ENCODE measurements around the gene ZSWIM4.
"Not testable (repeated sequence)": the region's sequence is repeated elsewhere in the genome, so short reads cannot be mapped to it uniquely, and the experiment has no call there.

ZSWIM4 gene

GRCh38 chr19:13765395-13766094 lies 29.7 kb upstream of the ZSWIM4 start:
- Mint-ChIP-seq H3K36me3 (ENCODE audit: low read depth) (peaks cover 13% of the 10 kb centered on the region), H3K4me1 (peaks cover 14% of the 10 kb centered on the region), H3K27me3 (no peaks in the 10 kb centered on the region), H3K4me3 (peak overlapping the region; percentile 81), H3K9me3 (no peaks in the 10 kb centered on the region), H3K27ac (peak overlapping the region; percentile 81)
- ATAC-seq (no peak), DNase-seq (no peak)

GRCh38 chr19:13766095-13766481 lies 29.2 kb upstream of the ZSWIM4 start:
- H3K27me3 Mint-ChIP-seq: no peaks in the 10 kb centered on the region
- no peak for DNase-seq
- H3K4me1 Mint-ChIP-seq: peaks cover 14% of the 10 kb centered on the region
- no peak overlapping the region for H3K27ac Mint-ChIP-seq
- no peaks in the 10 kb centered on the region for H3K9me3 Mint-ChIP-seq
- H3K4me3 Mint-ChIP-seq: peak overlapping the region; percentile 81
- H3K36me3 Mint-ChIP-seq (ENCODE audit: low read depth): peaks cover 13% of the 10 kb centered on the region
- ATAC-seq: no peak

- Mint-ChIP-seq H3K4me3 (no peak overlapping the region), H3K9me3 (no peaks in the 10 kb centered on the region), H3K27me3 (no peaks in the 10 kb centered on the region), H3K27ac (no peak overlapping the region), H3K4me1 (peaks cover 14% of the 10 kb centered on the region), H3K36me3 (ENCODE audit: low read depth) (peaks cover 12% of the 10 kb centered on the region)
- ATAC-seq: no peak
- DNase-seq: no peak
Observed at GRCh38 chr19:13768510-13768909, 26.7 kb upstream of the ZSWIM4 start.

DNA sequence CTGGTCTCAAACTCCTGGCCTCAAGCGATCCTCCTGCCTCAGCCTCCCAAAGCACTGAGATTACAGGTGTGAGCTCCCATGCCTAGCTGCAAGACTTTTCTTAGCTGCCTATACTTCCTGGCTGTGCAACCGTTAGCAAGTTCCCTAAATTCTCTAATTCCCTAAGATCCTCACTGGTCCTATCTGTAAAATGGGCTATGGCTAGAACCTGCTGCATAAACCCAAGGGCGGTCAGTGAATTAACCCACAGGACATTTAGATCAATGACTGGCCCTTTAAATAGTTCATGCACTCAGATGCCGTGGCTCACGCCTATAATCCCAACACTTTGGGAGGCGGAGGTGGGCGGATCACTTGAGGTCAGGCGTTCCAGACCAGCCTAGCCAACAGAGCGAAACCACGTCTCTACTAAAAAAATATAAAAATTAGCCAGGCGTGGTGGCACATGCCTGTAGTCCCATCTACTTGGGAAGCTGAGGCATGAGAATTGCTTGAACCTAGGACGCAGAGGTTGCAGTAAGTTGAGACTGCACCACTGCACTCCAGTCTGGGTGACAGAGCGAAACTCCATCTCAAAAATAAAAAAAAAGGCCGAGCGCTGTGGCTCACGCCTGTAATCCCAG lies 25.1 kb upstream of the ZSWIM4 start:
- Mint-ChIP-seq H3K4me3 (no peak overlapping the region), H3K9me3 (no peaks in the 10 kb centered on the region)
- ATAC-seq: no peak

GRCh38 chr19:13774217-13775191 lies 20.7 kb upstream of the ZSWIM4 start, which contains the start of gene C19orf53:
Gene C19orf53 (plus strand): TSS chr19:13774456. CDS start chr19:13774478, 22 bp downstream.
- H3K4me3 Mint-ChIP-seq: peak within 1 kb of the TSS; percentile 99
- H3K27me3 Mint-ChIP-seq: no peaks in the 10 kb centered on the region
- peak; percentile 92 for DNase-seq
- H3K9me3 Mint-ChIP-seq: no peaks in the 10 kb centered on the region
- ATAC-seq: peak; percentile 99
- H3K36me3 Mint-ChIP-seq (ENCODE audit: low read depth): peaks cover 33% of the 10 kb centered on the region
- H3K4me1 Mint-ChIP-seq: peaks cover 22% of the 10 kb centered on the region
- H3K27ac Mint-ChIP-seq: peak within 1 kb of the TSS; percentile 96

More for the DNA sequence above, 25.1 kb upstream of the ZSWIM4 start:
- no peaks in the 10 kb centered on the region for H3K27me3 Mint-ChIP-seq
- H3K36me3 Mint-ChIP-seq (ENCODE audit: low read depth): peaks cover 9% of the 10 kb centered on the region
- no peak overlapping the region for H3K27ac Mint-ChIP-seq
- peaks cover 15% of the 10 kb centered on the region for H3K4me1 Mint-ChIP-seq
- no peak for DNase-seq

- Mint-ChIP-seq H3K36me3 (ENCODE audit: low read depth) (peaks cover 30% of the 10 kb centered on the region), H3K27me3 (no peaks in the 10 kb centered on the region), H3K27ac (no peak overlapping the region), H3K9me3 (no peaks in the 10 kb centered on the region), H3K4me3 (no peak overlapping the region), H3K4me1 (peaks cover 40% of the 10 kb centered on the region)
- DNase-seq (no peak), ATAC-seq (no peak)
Observed at GRCh38 chr19:13778398-13778797, 16.8 kb upstream of the ZSWIM4 start.

- no peak for DNase-seq
- Mint-ChIP-seq H3K36me3 (ENCODE audit: low read depth) (peaks cover 30% of the 10 kb centered on the region), H3K27me3 (no peaks in the 10 kb centered on the region), H3K4me3 (no peak overlapping the region), H3K9me3 (no peaks in the 10 kb centered on the region), H3K4me1 (peaks cover 44% of the 10 kb centered on the region), H3K27ac (no peak overlapping the region)
- ATAC-seq: no peak
Observed at GRCh38 chr19:13778847-13779246, 16.4 kb upstream of the ZSWIM4 start.

DNA sequence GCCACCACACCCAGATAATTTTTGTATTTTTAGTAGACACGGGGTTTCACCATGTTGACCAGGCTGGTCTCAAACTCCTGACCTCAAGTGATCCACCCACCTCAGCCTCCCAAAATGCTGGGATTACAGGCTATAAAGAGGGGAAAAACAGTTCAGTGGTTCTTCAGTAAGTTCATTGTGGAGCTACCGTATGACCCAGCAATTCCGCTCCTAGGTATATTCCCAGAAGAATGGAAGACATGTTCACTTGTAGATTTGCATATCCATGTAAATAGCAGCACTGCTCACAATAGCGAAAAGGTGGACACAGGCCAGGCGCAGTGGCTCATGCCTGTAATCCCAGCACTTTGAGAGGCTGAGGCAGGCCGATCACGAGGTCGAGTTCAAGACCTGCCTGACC lies 15.4 kb upstream of the ZSWIM4 start:
- H3K4me1 Mint-ChIP-seq: peaks cover 42% of the 10 kb centered on the region
- not testable (repeated sequence) for DNase-seq, ATAC-seq, H3K27ac Mint-ChIP-seq, H3K4me3 Mint-ChIP-seq, H3K27me3 Mint-ChIP-seq, H3K9me3 Mint-ChIP-seq
- peaks cover 30% of the 10 kb centered on the region for H3K36me3 Mint-ChIP-seq (ENCODE audit: low read depth)

GRCh38 chr19:13781547-13781946 lies 13.7 kb upstream of the ZSWIM4 start:
- peaks cover 19% of the 10 kb centered on the region for H3K36me3 Mint-ChIP-seq (ENCODE audit: low read depth)
- no peak overlapping the region for H3K27ac Mint-ChIP-seq
- H3K4me1 Mint-ChIP-seq: peaks cover 33% of the 10 kb centered on the region
- H3K27me3 Mint-ChIP-seq: no peaks in the 10 kb centered on the region
- ATAC-seq: no peak
- no peak overlapping the region for H3K4me3 Mint-ChIP-seq
- no peaks in the 10 kb centered on the region for H3K9me3 Mint-ChIP-seq
- DNase-seq: no peak

- ATAC-seq (no peak), DNase-seq (no peak)
- no peak overlapping the region for H3K27ac Mint-ChIP-seq
- no peaks in the 10 kb centered on the region for H3K27me3 Mint-ChIP-seq
- no peaks in the 10 kb centered on the region for H3K9me3 Mint-ChIP-seq
- H3K4me1 Mint-ChIP-seq: peaks cover 38% of the 10 kb centered on the region
- H3K36me3 Mint-ChIP-seq (ENCODE audit: low read depth): peaks cover 16% of the 10 kb centered on the region
- H3K4me3 Mint-ChIP-seq: no peak overlapping the region
Observed at GRCh38 chr19:13782537-13782936, 12.7 kb upstream of the ZSWIM4 start.

DNA sequence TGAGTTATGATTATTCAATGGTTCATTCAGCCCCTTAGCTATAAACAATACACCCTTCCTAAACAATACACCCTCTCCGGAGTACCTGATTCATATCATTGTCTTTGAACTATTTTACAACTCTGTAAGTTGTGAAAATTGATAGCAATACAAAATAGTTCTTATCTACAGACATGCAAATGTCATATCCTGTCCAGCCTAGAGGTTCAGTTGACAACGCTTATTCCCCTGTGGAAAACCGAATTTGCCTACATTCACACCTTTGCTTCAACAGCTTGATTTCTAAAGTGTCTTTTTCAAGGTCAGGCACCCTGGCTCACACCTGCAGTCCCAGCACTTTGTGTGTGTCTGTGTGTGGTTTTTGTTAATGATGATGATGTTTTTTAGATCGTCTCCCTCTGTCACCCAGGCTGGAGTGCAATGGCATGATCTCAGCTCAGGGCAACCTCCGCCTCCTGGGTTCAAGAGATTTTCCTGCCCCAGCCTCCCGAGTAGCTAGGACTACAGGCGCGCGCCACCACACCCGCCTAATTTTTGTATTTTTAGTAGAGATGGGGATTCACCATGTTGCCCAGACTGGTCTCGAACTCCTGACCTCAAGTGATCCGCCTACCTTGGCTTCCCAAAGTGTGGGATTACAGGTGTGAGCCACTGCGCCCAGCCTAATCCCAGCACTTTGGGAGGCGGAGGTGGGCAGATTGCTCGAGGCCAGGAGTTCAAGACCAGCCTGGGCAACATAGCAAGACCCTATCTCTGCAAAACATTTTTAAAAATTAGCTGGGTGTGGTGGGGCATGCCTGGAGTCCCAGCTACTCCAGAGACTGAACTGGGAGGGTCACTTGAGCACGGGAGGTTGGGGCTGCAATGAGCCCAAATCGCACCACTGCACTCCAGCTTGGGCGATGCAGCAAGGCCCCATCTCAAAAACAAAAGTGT lies 11.4 kb upstream of the ZSWIM4 start:
- ATAC-seq (no peak), DNase-seq (no peak)
- H3K4me3 Mint-ChIP-seq: no peak overlapping the region
- peaks cover 9% of the 10 kb centered on the region for H3K36me3 Mint-ChIP-seq (ENCODE audit: low read depth)
- peaks cover 49% of the 10 kb centered on the region for H3K4me1 Mint-ChIP-seq
- no peaks in the 10 kb centered on the region for H3K9me3 Mint-ChIP-seq
- H3K27me3 Mint-ChIP-seq: no peaks in the 10 kb centered on the region
- H3K27ac Mint-ChIP-seq: no peak overlapping the region

GRCh38 chr19:13784731-13785452 lies 10.4 kb upstream of the ZSWIM4 start:
- H3K4me1 Mint-ChIP-seq: peaks cover 55% of the 10 kb centered on the region
- no peaks in the 10 kb centered on the region for H3K9me3 Mint-ChIP-seq
- H3K36me3 Mint-ChIP-seq (ENCODE audit: low read depth): peaks cover under 1% of the 10 kb centered on the region
- no peaks in the 10 kb centered on the region for H3K27me3 Mint-ChIP-seq
- peak; percentile 85 for ATAC-seq
- DNase-seq: peak; percentile 83
- peak overlapping the region; percentile 48 for H3K4me3 Mint-ChIP-seq
- H3K27ac Mint-ChIP-seq: peak overlapping the region; percentile 64

DNA sequence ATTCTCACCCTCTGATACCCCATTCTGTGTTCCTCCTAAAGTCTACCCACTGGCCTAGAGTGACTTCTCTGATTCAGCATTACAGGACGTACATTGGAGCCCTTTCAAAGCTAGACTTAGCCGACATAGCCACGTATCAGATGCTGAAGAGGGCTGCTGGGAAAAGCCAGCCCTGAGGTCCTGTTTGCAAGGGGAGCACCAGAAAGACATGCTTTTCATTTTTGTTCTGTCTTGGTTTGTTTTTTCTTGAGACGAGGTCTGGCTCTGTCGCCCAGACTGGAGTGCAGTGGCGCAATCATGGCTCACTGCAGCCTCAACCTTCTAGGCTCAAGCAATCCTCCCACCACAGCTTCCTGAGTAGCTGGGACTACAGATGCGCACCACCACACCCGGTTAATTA lies 6.3 kb upstream of the ZSWIM4 start:
- Mint-ChIP-seq H3K36me3 (ENCODE audit: low read depth) (no peaks in the 10 kb centered on the region), H3K4me1 (peaks cover 43% of the 10 kb centered on the region), H3K4me3 (no peak overlapping the region), H3K27me3 (no peaks in the 10 kb centered on the region), H3K27ac (peak overlapping the region; percentile 39), H3K9me3 (no peaks in the 10 kb centered on the region)
- DNase-seq (no peak), ATAC-seq (no peak)

All from activated naive CD8-positive, alpha-beta T cell treated with anti-CD3 and anti-CD28 coated beads, Interleukin-2, amount 50 U/mL, for 24 hours (primary cell).